ENCODE data around the gene PCK1. TPM values are rescaled to one million over a fixed set of nuclear protein-coding genes. Genes with fewer than 3 reads are reported as not detected.
A peak's percentile ranks its signal among the peaks of the same experiment; 100 is the strongest.

The PCK1 gene
- total and polyA plus RNA-seq, 2 of the 13 experiments (the other 11 are each of a cell fraction or from before 2014, with no cell fraction given), result 6.5 to 12.6 TPM

- TF ChIP-seq HDAC6 (IDR thresholded peaks at IDR 0.05; ENCODE audit: low read depth, low read length) (no peak), ZMAT3 (CRISPR knock-in tag; conservative IDR thresholded peaks at IDR 0.05) (peak; percentile 77; the same call in 1 of the 2 replicates), ZNF318 (CRISPR knock-in tag; IDR thresholded peaks at IDR 0.05) (no peak), ZNF660 (CRISPR knock-in tag; IDR thresholded peaks at IDR 0.05; ENCODE audit: borderline replicate concordance, low read depth) (peak; percentile 93; the same call in 1 of the 2 replicates), IRF9 (CRISPR knock-in tag; IDR thresholded peaks at IDR 0.05; ENCODE audit: borderline replicate concordance) (peak; percentile 83), TIGD3 (CRISPR knock-in tag; IDR thresholded peaks at IDR 0.05; ENCODE audit: borderline replicate concordance) (no peak), ISL2 (CRISPR knock-in tag; IDR thresholded peaks at IDR 0.05) (no peak), TERF1 (CRISPR knock-in tag; IDR thresholded peaks at IDR 0.05) (no peak), ZNF737 (CRISPR knock-in tag; IDR thresholded peaks at IDR 0.05; ENCODE audit: borderline replicate concordance) (no peak), ZNF569 (CRISPR knock-in tag; IDR thresholded peaks at IDR 0.05; ENCODE audit: borderline replicate concordance) (no peak), EHMT2 (IDR thresholded peaks at IDR 0.05; ENCODE audit: borderline replicate concordance, low read depth, low read length) (no peak), ZNF225 (CRISPR knock-in tag; IDR thresholded peaks at IDR 0.05) (no peak), RXRB (CRISPR knock-in tag; IDR thresholded peaks at IDR 0.05; ENCODE audit: borderline replicate concordance) (peak; percentile 31; the same call in 1 of the 2 replicates)
- TF ChIP-seq, protein P1, sequence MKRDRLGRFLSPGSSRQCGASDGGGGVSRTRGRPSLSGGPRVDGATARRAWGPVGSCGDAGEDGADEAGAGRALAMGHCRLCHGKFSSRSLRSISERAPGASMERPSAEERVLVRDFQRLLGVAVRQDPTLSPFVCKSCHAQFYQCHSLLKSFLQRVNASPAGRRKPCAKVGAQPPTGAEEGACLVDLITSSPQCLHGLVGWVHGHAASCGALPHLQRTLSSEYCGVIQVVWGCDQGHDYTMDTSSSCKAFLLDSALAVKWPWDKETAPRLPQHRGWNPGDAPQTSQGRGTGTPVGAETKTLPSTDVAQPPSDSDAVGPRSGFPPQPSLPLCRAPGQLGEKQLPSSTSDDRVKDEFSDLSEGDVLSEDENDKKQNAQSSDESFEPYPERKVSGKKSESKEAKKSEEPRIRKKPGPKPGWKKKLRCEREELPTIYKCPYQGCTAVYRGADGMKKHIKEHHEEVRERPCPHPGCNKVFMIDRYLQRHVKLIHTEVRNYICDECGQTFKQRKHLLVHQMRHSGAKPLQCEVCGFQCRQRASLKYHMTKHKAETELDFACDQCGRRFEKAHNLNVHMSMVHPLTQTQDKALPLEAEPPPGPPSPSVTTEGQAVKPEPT (CRISPR knock-in tag; IDR thresholded peaks at IDR 0.05; ENCODE audit: low read depth), result 0 out of 2 replicates have a peak, but pooled peaks have one; percentile 48
- TF ChIP-seq, protein P2, sequence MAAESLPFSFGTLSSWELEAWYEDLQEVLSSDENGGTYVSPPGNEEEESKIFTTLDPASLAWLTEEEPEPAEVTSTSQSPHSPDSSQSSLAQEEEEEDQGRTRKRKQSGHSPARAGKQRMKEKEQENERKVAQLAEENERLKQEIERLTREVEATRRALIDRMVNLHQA (CRISPR knock-in tag; IDR thresholded peaks at IDR 0.05), result no peak
These were observed 21.0 kb upstream of the PCK1 start (continued) for GRCh38 chr20:57539889-57540288.
